GM12878 (cell line): ENCODE measurements around the gene CDPF1. TPM values are rescaled to one million over a fixed set of nuclear protein-coding genes. Genes with fewer than 3 reads are reported as not detected.

Experiments used
- ATAC-seq: fragments of 200-7000 bp; cut with Tn5 transposase; 3 replicates; pipeline ENCODE4 v1.9.1; 2020; ENCODE audit warnings: mild to moderate bottlenecking, moderate library complexity
- BruUV-seq: library from RNA; stranded (reverse); fragments of 400-500 nt; replicated peaks from 2 replicates; lab custom pipeline; 2021; lab: Mats Ljungman, UMichigan
- CTCF ChIA-PET: fragments of 300-600 bp; sonication (Branson Sonifier 250); formaldehyde crosslinking; extraction: SDS; loops from one replicate; lab custom pipeline; 2021; ENCODE audit warnings: inconsistent platforms; lab: Yijun Ruan, JAX
- POLR2A ChIA-PET: fragments of 350-600 bp; formaldehyde crosslinking; extraction: SDS; loops from one replicate; lab custom pipeline; 2021; ENCODE audit warnings: inconsistent platforms; lab: Charles Lee
- RAD21 ChIA-PET: fragments of 300-600 bp; sonication (Branson Sonifier 250); formaldehyde crosslinking; loops from one replicate; lab custom pipeline; 2023; ENCODE audit warnings: antibody characterized with exemption; ENCODE audit not compliant: unreplicated experiment; lab: Charles Lee
- SMC1A ChIA-PET: fragments of 300-600 bp; sonication (Branson Sonifier 250); formaldehyde crosslinking; loops from one replicate; lab custom pipeline; 2023; ENCODE audit not compliant: unreplicated experiment, uncharacterized antibody; lab: Charles Lee
- DNase-seq: peaks from one replicate; pipeline ENCODE4 v3.0.0-alpha.2; 2011; ENCODE audit warnings: low read depth, low spot score
- FAIRE-seq: peaks from 3 replicates; lab custom pipeline; 2011; peaks lifted over from hg19 to GRCh38; lab: Jason Lieb, UNC
- H2AFZ ChIP-seq: 2 replicates; pipeline ENCODE4 v1.6.0; 2011; ENCODE audit warnings: low read depth, low read length, control low read depth; ENCODE audit not compliant: control insufficient read depth
- H3K27ac ChIP-seq: 2 replicates; pipeline ENCODE4 v1.5.1; 2011; ENCODE audit warnings: control low read depth; ENCODE audit not compliant: control insufficient read depth, insufficient read depth
- H3K27me3 ChIP-seq, 2 experiments: replicated peaks in 1 of 2; 2 replicates each; pipeline versions ENCODE4 v1.6.0 to v1.6.1; 2011; ENCODE audit warnings: low read length in 1 of 2; ENCODE audit not compliant: control insufficient read depth in 2 of 2, insufficient read depth in 2 of 2
- H3K36me3 ChIP-seq, 2 experiments: 2 replicates each; pipeline ENCODE4 v1.5.1; 2011; ENCODE audit warnings: low read length in 1 of 2; ENCODE audit not compliant: control insufficient read depth in 2 of 2, insufficient read depth in 2 of 2
- H3K4me1 ChIP-seq: 2 replicates; pipeline ENCODE4 v1.6.1; 2011; ENCODE audit warnings: mild to moderate bottlenecking, low read length, moderate library complexity, mixed read lengths; ENCODE audit not compliant: control insufficient read depth, insufficient read depth
- H3K4me2 ChIP-seq: 2 replicates; pipeline ENCODE4 v1.6.0; 2011; ENCODE audit warnings: control low read depth; ENCODE audit not compliant: control insufficient read depth, insufficient read depth
- H3K4me3 ChIP-seq: fragments of 200-600 bp; sonication (generic); 2 replicates; pipeline ENCODE4 v1.5.1; 2016
- H3K79me2 ChIP-seq: 2 replicates; pipeline ENCODE4 v1.6.0; 2011; ENCODE audit warnings: low read length; ENCODE audit not compliant: control insufficient read depth, insufficient read depth
- H3K9ac ChIP-seq: 2 replicates; pipeline ENCODE4 v1.8.0; 2011; ENCODE audit warnings: low read length, control low read depth, mixed read lengths; ENCODE audit not compliant: control insufficient read depth, insufficient read depth
- H3K9me3 ChIP-seq: replicated peaks from 3 replicates; pipeline ENCODE4 v1.5.1; 2011; ENCODE audit warnings: mild to moderate bottlenecking, low read length; ENCODE audit not compliant: control insufficient read depth, insufficient read depth
- H4K20me1 ChIP-seq: 2 replicates; pipeline ENCODE4 v1.6.0; 2011; ENCODE audit not compliant: control insufficient read depth, insufficient read depth
- CBFB ChIP-seq: IDR thresholded peaks from 2 replicates; pipeline ENCODE4 v1.6.1; 2016; ENCODE audit warnings: antibody characterized with exemption, low read depth
- CEBPB ChIP-seq, 2 experiments: fragments of 150-350 bp in 1 of 2; IDR thresholded peaks; 2 replicates each; pipeline ENCODE4 v1.6.1; 2012 to 2014; ENCODE audit warnings: low read depth in 2 of 2, low read length in 2 of 2, borderline replicate concordance in 1 of 2, inconsistent platforms in 1 of 2
- HDAC6 ChIP-seq: fragments of 200-600 bp; sonication (generic); IDR thresholded peaks from one replicate; pipeline ENCODE4 v1.8.0; 2017; ENCODE audit warnings: antibody characterized with exemption; ENCODE audit not compliant: unreplicated experiment
- JUNB ChIP-seq: IDR thresholded peaks from 2 replicates; pipeline ENCODE4 v1.6.1; 2016; ENCODE audit warnings: antibody characterized with exemption, mild to moderate bottlenecking
- PKNOX1 ChIP-seq: fragments of 450-650 bp; IDR thresholded peaks from 2 replicates; pipeline ENCODE4 v1.6.1; 2016; ENCODE audit warnings: mild to moderate bottlenecking
- RELA ChIP-seq: fragments of 450-650 bp; IDR thresholded peaks from 2 replicates; pipeline ENCODE4 v1.8.0; 2014; ENCODE audit warnings: borderline replicate concordance; ENCODE audit not compliant: partially characterized antibody
- SRF ChIP-seq, 2 experiments: IDR thresholded peaks; 2 replicates each; pipeline ENCODE4 v1.6.1; 2011; ENCODE audit warnings: low read depth in 2 of 2, low read length in 2 of 2, mild to moderate bottlenecking in 1 of 2, moderate library complexity in 1 of 2
- WRNIP1 ChIP-seq: IDR thresholded peaks from 2 replicates; pipeline ENCODE4 v1.6.1; 2011; ENCODE audit warnings: low read depth, low read length, improper control_type of control experiment, borderline replicate concordance
- YBX1 ChIP-seq: fragments of 450-650 bp; IDR thresholded peaks from 2 replicates; pipeline ENCODE4 v1.6.1; 2016; ENCODE audit warnings: antibody characterized with exemption
- ZNF384 ChIP-seq: IDR thresholded peaks from 2 replicates; pipeline ENCODE4 v1.6.1; 2012; ENCODE audit warnings: low read depth, mild to moderate bottlenecking, low read length, improper control_type of control experiment, borderline replicate concordance
- ZSCAN29 ChIP-seq: fragments of 450-650 bp; IDR thresholded peaks from 2 replicates; pipeline ENCODE4 v1.6.1; 2017; ENCODE audit warnings: mild to moderate bottlenecking, moderate library complexity
- ZZZ3 ChIP-seq: IDR thresholded peaks from 2 replicates; pipeline ENCODE4 v1.6.1; 2011; ENCODE audit warnings: low read depth; ENCODE audit not compliant: control insufficient read depth, insufficient read length
- WGBS: methylation state at CpG from one replicate; pipeline ENCODE4 v1.1.6; 2016; ENCODE audit warnings: low lambda C conversion rate; ENCODE audit not compliant: insufficient replicate concordance, insufficient coverage; ENCODE audit errors: missing lambda C conversion rate; 5-methylcytosine and 5-hydroxymethylcytosine counted together
- in situ Hi-C: fragments of 300-500 bp; cut with MboI; formaldehyde crosslinking; loops from 9 replicates; pipeline ENCODE4 v1.14.3; 2018; ENCODE audit warnings: mixed read lengths
- intact Hi-C: fragments of 100-400 bp; cut with micrococcal nuclease; formaldehyde crosslinking; loops from one replicate; pipeline ENCODE4 v1.14.2; 2022; ENCODE audit not compliant: unreplicated experiment
- polyA plus RNA-seq, 11 experiments: library from polyadenylated mRNA; depleted of rRNA in 4 of 11; unstranded in 6 of 11; stranded (reverse) in 5 of 11; fragments of >200 nt; fragmentation: Nextera tagmentation in 4 of 11; fragmentation: Illumina TruSeq in 1 of 11; extraction: Ambion mirVana in 4 of 11; extraction: Trizol in 1 of 11; gene quantifications; 1 replicate in 1 of 11; 2 replicates in 10 of 11; pipeline versions ENCODE4 v1.2.1 to v1.2.3, GENCODE V29; 2011 to 2016; ENCODE audit warnings: inconsistent platforms in 2 of 11, missing spikeins in 2 of 11, low read depth in 1 of 11
- total RNA-seq, 4 experiments: library from RNA; depleted of rRNA in 3 of 4; stranded (reverse); fragments of >200 nt in 3 of 4; fragmentation: Illumina TruSeq in 1 of 4; extraction: Trizol in 1 of 4; gene quantifications; 2 replicates each; pipeline versions ENCODE4 v1.2.1 to v1.2.3, GENCODE V29; 2013 to 2021
- TF ChIP-seq, protein P1 (sequence below): IDR thresholded peaks from 2 replicates; pipeline ENCODE4 v1.6.1; 2012; ENCODE audit warnings: low read depth, low read length, improper control_type of control experiment
- TF ChIP-seq, protein P2 (sequence below): IDR thresholded peaks from 2 replicates; pipeline ENCODE4 v1.6.1; 2012; ENCODE audit warnings: low read length, inconsistent platforms
- TF ChIP-seq, protein P3 (sequence below): fragments of 450-650 bp; IDR thresholded peaks from 2 replicates; pipeline ENCODE4 v1.6.1; 2018; ENCODE audit warnings: mild to moderate bottlenecking, low read depth, moderate library complexity; ENCODE audit not compliant: partially characterized antibody

The CDPF1 gene
- total and polyA plus RNA-seq, 10 of the 15 experiments (the other 5 are each of a cell fraction or from before 2014, with no cell fraction given): 1.0 to 22.4 (median 7.9) TPM

- Histone ChIP-seq H2AFZ (no peak overlapping the region), H3K27ac (no peak overlapping the region), H3K79me2 (no peaks in the 10 kb centered on the region), H3K27me3 (peaks cover 0 to 2% of the 10 kb centered on the region in 2 experiments; a peak in 2 of 4 replicates), H3K4me2 (no peak overlapping the region), H4K20me1 (no peaks in the 10 kb centered on the region), H3K4me1 (no peaks in the 10 kb centered on the region), H3K9ac (no peak overlapping the region), H3K9me3 (no peaks in the 10 kb centered on the region; the same call in 2 of the 3 replicates), H3K36me3 (no peaks in the 10 kb centered on the region), H3K4me3 (no peak overlapping the region)
- in situ Hi-C loops: no loop called here
- no peak for DNase-seq
- no TSS peak for BruUV-seq
- ChIA-PET RAD21 (no interaction called here), SMC1A (no interaction called here), POLR2A (no interaction called here), CTCF (no interaction called here)
- ATAC-seq: no peak
- intact Hi-C loops: no loop called here
- WGBS: 54% methylated on average over 8 of the region's 8 CpGs
- TF ChIP-seq, protein P1, sequence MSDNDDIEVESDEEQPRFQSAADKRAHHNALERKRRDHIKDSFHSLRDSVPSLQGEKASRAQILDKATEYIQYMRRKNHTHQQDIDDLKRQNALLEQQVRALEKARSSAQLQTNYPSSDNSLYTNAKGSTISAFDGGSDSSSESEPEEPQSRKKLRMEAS: no peak
- TF ChIP-seq ZNF384 (no peak), SRF (IDR thresholded peaks at IDR 0.05; ENCODE audit: low read depth in 2 of 2, low read length in 2 of 2) (no peak), CBFB (no peak), HDAC6 (no peak), CEBPB (IDR thresholded peaks at IDR 0.05; ENCODE audit: borderline replicate concordance in 1 of 2, low read depth in 2 of 2, low read length in 2 of 2) (no peak), RELA (no peak), YBX1 (no peak), JUNB (no peak), WRNIP1 (no peak), ZSCAN29 (no peak), PKNOX1 (no peak), ZZZ3 (no peak)
- TF ChIP-seq, protein P2, sequence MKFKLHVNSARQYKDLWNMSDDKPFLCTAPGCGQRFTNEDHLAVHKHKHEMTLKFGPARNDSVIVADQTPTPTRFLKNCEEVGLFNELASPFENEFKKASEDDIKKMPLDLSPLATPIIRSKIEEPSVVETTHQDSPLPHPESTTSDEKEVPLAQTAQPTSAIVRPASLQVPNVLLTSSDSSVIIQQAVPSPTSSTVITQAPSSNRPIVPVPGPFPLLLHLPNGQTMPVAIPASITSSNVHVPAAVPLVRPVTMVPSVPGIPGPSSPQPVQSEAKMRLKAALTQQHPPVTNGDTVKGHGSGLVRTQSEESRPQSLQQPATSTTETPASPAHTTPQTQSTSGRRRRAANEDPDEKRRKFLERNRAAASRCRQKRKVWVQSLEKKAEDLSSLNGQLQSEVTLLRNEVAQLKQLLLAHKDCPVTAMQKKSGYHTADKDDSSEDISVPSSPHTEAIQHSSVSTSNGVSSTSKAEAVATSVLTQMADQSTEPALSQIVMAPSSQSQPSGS: no peak
- TF ChIP-seq, protein P3, sequence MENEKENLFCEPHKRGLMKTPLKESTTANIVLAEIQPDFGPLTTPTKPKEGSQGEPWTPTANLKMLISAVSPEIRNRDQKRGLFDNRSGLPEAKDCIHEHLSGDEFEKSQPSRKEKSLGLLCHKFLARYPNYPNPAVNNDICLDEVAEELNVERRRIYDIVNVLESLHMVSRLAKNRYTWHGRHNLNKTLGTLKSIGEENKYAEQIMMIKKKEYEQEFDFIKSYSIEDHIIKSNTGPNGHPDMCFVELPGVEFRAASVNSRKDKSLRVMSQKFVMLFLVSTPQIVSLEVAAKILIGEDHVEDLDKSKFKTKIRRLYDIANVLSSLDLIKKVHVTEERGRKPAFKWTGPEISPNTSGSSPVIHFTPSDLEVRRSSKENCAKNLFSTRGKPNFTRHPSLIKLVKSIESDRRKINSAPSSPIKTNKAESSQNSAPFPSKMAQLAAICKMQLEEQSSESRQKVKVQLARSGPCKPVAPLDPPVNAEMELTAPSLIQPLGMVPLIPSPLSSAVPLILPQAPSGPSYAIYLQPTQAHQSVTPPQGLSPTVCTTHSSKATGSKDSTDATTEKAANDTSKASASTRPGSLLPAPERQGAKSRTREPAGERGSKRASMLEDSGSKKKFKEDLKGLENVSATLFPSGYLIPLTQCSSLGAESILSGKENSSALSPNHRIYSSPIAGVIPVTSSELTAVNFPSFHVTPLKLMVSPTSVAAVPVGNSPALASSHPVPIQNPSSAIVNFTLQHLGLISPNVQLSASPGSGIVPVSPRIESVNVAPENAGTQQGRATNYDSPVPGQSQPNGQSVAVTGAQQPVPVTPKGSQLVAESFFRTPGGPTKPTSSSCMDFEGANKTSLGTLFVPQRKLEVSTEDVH: no peak
- no peak for FAIRE-seq
Measured at GRCh38 chr22:46256358-46256958, 6.4 kb upstream of the CDPF1 start.
